Omental fat pad (tissue), 4 donors: ENCODE measurements around the gene SYNPO2. TPM values are rescaled to one million over a fixed set of nuclear protein-coding genes. Genes with fewer than 3 reads are reported as not detected.

ENCODE experiments used
- ATAC-seq: fragments of 150-250 bp; one replicate; pipeline ENCODE4 v1.9.1; 2016; ENCODE audit warnings: mild to moderate bottlenecking, moderate library complexity; ENCODE audit not compliant: low FRiP score
- DNase-seq: peaks from one replicate; pipeline ENCODE4 v3.0.0-alpha.2; 2019; ENCODE audit warnings: low spot score
- CTCF ChIP-seq, 3 donors: fragments of 450-650 bp; IDR thresholded peaks; one replicate each; pipeline ENCODE4 v1.5.1; 2016 to 2017; ENCODE audit warnings: antibody characterized with exemption in 3 of 3, mild to moderate bottlenecking in 3 of 3, moderate library complexity in 2 of 3
- total RNA-seq, 4 donors: library from RNA; depleted of rRNA; stranded (reverse); fragments of >200 nt; gene quantifications; one replicate each; pipeline ENCODE4 v1.1.0, GENCODE V29; 2016

SYNPO2 gene
- total RNA-seq, 4 donors from 2014 or later, result 23.3 to 72.0 (median 41.3) TPM

- ATAC-seq (no peak), DNase-seq (no peak)
- TF ChIP-seq CTCF (IDR thresholded peaks at IDR 0.05), result no peak
Measured at GRCh38 chr4:119027811-119028210, 139.2 kb downstream of the SYNPO2 start.

DNA sequence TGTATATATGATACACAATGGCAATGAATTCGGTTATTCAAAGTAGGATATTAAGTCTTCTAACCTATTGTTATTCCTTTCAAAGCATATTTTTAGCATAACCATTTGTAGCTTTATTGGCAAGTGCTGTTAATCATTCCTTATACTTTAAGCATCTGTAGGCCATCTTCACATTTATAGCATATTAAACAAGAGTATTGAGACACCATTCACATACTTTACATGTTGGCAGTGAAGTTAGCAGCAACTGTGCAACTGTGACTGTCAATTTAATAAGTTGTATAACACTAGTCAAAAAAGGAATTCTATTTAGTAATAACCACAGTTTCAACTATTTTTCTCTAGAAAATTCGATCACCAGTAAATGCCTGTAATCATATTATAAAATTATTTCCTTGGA lies 139.6 kb downstream of the SYNPO2 start:
- ATAC-seq, result no peak
- no peak for DNase-seq
- no peak for TF ChIP-seq CTCF (IDR thresholded peaks at IDR 0.05)

GRCh38 chr4:119029847-119030535 lies 141.3 kb downstream of the SYNPO2 start:
- DNase-seq (no peak), ATAC-seq (no peak)
- no peak for TF ChIP-seq CTCF (IDR thresholded peaks at IDR 0.05)

DNA sequence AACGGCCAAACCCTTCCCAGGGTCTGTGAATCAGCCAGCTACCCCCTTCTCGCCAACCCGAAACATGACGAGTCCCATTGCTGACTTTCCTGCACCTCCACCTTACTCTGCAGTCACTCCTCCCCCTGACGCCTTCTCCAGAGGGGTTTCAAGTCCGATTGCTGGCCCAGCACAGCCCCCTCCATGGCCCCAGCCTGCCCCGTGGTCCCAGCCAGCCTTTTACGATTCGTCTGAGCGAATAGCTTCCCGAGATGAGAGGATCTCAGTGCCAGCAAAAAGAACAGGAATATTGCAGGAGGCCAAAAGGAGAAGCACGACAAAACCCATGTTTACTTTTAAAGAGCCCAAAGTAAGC lies 141.9 kb downstream of the SYNPO2 start:
- TF ChIP-seq CTCF (IDR thresholded peaks at IDR 0.05), result no peak
- ATAC-seq (no peak), DNase-seq (no peak)

GRCh38 chr4:119031218-119031617 lies 142.6 kb downstream of the SYNPO2 start:
- DNase-seq, result no peak
- no peak for TF ChIP-seq CTCF (IDR thresholded peaks at IDR 0.05)
- no peak for ATAC-seq

DNA sequence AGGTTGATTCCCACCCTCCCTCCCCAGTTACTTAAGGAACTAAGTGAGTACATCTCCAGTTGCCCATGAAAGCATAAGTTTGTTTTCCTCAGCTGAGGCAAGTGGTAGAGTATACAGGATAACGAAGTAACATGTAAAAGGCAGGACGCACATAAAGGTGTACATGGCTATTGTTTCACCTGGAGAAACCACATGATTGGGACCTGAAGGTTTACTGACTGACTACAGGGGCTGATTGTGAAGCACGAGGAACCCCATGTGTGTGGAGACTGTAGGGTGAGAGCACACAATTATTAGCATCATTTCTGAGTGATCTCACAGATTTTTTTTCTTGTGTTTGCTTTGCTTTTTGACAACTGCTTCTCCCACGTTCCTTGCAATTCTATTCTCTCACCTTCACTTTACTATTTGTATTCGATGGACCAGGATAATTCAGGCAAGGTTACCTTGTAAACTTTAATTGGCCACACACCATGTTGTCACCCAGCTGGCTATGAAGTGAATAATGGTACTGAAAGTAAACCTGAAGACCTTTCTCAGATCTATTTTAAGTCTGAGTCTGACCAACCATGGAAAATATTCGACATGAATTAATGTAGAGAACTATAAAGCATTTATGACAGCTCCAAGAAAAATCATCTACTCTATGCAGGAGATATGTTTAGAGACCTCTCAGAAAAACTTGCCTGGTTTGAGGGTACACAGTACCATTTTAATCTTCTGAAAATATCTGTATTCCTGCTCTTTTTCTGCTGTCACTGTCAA lies 144.4 kb downstream of the SYNPO2 start:
- DNase-seq, result no peak
- no peak for ATAC-seq
- no peak for TF ChIP-seq CTCF (IDR thresholded peaks at IDR 0.05)
